Mammary epithelial cell (primary cell): Measurements from ENCODE around the gene TIMMDC1.

Experiments used
- CTCF ChIP-seq, 2 donors: IDR thresholded peaks in 1 of 2; conservative IDR thresholded peaks in 1 of 2; 2 replicates each; pipeline ENCODE4 v1.5.1; 2011 to 2012; ENCODE audit warnings: inconsistent platforms in 2 of 2, low read length in 2 of 2, mild to moderate bottlenecking in 2 of 2, control low read depth in 1 of 2, low read depth in 1 of 2; ENCODE audit not compliant: insufficient read depth in 1 of 2; ENCODE audit errors: extremely low read depth in 1 of 2
- EZH2 ChIP-seq: IDR thresholded peaks from 2 replicates; pipeline ENCODE4 v1.6.1; 2012; ENCODE audit warnings: low read length, inconsistent platforms, borderline replicate concordance

GRCh38 chr3:119557192-119557876 lies 59.0 kb downstream of the TIMMDC1 start:
- TF ChIP-seq CTCF (conservative IDR thresholded peaks at IDR 0.05 in 1 of 2, IDR thresholded peaks at IDR 0.05 in 1 of 2; ENCODE audit: extremely low read depth in 1 of 2, insufficient read depth in 1 of 2, low read depth in 1 of 2, low read length in 2 of 2): no peak
- TF ChIP-seq EZH2: no peak
